Hippocampal formation (tissue), 2 donors: ENCODE results near the gene FCGBP.
"Not testable (repeated sequence)": the region's sequence is repeated elsewhere in the genome, so short reads cannot be mapped to it uniquely, and the experiment has no call there.

Experiments used
- DNase-seq, 2 donors: peaks; one replicate each; lab custom pipeline; 2025; lab: John Stamatoyannopoulos, UW

The FCGBP gene

GRCh38 chr19:39934584-39935363, at the start of gene FCGBP:
Gene FCGBP, minus strand, starts transcription at chr19:39934634.
- no peak for DNase-seq

- DNase-seq: no peak
Measured at GRCh38 chr19:39983695-39984300, 49.4 kb upstream of the FCGBP start.

DNA sequence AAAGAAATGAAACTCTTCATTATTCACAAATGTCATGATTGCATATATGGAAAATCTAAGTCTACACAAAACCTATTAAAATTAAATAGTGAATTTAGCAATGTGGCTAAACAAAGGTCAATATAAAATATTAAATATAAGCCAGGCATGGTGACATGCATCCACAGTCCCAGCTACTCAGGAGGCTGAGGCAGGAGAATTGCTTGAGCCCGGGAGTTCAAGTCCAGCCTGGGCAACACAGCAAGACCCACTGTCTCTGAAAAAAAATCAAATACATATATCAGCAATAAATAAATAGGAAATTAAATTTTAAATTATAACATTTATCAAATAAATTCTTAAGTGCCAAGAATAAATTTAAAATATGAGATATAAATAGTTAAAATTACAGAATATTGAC, 48.4 kb upstream of the FCGBP start:
- no peak for DNase-seq

DNA sequence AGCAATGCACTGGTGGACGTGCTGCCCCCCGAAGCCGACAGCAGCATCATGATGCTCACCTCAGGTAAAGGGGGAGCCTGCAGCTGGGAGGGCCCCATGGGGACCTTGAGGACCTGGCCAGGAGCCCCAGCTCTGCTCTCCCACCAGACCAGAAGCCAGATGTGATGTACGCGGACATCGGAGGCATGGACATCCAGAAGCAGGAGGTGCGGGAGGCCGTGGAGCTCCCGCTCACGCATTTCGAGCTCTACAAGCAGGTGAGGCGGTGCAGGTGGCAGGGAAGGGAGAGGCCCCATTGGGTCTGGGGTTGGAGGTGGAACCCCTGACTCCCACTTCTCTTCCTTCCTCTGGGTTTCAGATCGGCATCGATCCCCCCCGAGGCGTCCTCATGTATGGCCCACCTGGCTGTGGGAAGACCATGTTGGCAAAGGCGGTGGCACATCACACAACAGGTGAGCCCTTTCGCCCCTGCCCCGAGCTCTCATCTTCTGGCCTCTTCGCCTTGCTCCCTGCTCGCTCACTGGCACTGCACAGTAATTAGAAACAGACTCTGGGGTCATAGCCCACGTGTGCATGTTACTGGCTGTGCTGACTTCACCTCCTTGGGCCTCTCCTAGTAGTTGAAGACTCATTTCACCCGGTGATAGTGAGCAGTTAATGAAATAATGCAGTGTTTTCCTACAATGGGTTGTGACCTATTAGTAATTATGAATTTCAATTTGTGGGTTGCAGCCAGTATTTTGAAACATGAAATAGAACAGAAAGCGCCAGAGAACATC, 40.1 kb upstream of the FCGBP start:
- DNase-seq: no peak

DNA sequence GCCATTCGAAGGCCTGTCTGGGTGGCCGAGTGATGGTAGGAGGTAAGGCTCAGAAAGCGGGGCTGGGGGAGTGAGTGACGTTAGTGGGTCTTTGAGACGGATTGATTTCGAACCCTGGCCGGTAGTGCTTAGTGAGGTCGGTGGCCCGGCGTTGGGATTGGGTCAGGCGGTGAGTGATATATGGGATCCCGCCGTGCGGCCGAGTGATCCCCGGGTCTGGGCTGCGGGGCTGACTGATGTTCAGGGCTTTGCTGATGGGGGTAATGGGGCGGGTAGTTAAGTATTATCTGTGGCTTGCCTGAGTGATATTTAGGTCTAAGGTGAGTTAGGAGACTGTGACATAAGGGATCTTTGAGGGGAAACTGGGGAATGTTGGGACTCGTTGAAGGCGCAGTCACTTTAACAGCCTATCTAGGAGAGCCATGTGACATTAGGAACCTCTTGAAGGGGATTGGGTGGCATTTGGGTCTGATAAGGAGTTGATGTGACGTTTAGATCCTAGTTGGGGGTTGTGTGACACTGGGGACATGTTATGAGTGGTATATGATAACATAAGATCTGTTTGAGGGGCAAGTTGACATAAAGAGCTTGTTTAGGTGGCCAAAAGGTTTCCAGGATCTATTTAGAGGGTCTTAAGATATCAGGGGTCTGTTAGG, 37.1 kb upstream of the FCGBP start:
- no peak for DNase-seq

GRCh38 chr19:39970675-39971379, 36.4 kb upstream of the FCGBP start, which contains the start of gene PSMC4:
Gene PSMC4, plus strand, starts transcription at chr19:39971165. Its CDS starts 38 bp downstream, at chr19:39971203.
- peak; percentile 99 for DNase-seq

DNA sequence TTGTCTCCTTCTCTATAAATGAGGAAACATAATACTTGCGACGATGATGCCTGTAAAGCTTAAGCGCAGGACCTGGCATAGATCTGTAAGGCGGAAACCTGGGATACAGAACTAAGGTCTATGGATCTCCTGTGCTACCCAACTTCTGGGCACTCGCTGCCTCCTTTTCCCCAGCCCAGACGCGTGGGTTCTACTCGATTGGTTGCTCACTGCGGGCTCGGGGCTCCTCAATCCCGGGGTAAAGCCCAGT, 35.9 kb upstream of the FCGBP start:
- DNase-seq: peak in 1 of 2 donors; percentile 39

DNA sequence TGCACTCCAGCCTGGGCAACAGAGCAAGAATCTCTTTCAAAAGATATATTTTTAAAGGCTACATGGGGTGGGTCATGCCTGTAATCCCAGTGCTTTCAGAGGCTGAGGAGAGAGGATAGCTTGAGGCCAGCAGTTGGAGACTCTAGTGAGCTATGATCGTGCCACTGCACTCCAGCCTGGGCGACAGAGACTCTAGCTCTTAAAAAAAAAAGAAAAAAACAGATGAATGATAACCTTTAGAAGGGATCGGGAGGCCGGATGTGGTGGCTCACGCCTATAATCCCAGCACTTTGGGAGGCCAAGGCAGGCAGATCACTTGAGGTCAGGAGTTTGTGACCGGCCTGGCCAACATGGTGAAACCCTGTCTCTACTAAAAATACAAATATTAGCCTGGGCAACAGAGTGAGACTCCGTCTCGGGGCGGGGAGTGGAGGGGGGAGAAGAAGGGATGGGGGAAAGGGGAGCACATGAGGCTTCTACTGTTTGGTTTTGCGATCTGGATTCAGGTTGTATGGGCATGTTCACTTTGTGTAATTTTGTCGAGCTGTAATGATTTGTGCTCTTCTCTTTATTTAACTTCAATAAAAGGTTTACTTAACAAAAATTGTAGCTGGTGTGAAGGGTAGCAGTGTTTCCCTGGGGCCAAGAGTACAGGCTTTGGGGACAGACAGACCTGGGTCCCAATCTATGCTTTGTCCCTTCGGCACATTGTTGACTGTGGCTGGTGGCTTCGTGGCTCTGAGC, 35.4 kb upstream of the FCGBP start:
- DNase-seq: no peak

DNA sequence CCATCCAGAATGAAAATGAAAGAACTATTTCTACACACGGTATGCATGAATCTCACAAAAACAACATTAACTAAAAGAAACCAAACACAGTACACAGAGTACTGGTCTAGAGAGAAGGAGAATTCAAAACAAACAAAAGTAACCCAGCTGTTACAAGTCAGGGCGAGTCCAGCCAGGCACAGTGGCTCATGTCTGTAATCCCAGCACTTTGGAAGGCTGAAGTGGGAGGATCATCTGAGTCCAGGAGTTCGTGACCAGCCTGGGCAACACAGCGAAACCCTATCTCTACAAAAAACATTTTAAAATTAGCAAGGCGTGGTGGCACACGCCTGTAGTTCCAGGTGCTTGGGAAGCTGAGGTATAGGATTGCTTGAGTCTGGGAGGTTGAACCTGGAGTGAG, 34.8 kb upstream of the FCGBP start:
- no peak for DNase-seq

- DNase-seq: no peak
Measured at GRCh38 chr19:39968789-39969188, 34.4 kb upstream of the FCGBP start.

DNA sequence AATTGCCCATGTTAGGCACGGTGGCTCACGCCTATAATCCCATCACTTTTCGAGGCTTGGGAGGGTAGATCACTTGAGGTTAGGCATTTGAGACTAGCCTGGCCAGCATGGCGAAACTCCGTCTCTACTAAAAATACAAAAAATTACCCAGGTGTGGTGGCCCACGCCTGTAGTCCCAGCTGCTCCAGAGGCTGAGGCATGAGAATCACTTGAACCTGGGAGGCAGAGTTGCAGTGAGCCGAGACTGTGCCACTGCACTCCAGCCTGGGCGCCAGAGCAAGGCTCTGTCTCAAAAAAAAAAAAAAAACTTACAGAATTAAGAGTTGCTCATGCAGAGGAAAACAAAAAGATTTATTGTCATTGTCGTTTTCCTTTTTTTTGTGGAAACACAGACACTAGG, 33.1 kb upstream of the FCGBP start:
- DNase-seq: no peak

DNA sequence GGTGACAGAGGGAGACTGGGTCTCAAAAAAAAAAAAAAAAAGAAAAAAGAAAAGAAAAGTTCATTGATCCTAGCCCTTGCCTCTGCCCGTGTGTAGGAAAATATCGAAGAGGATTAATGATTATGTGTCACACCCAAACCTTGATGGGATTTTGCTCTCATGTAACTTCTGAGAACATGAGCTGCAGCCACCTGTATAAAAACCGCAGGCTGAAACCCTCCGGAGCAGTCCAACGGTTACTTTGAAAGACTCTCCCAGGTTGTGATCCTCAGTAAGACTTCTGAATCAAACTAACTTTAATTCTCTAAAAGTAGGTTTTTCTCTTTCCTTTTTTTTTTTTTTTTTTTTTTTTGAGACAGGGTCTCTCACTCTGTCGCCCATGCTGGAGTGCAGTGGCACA, 32.2 kb upstream of the FCGBP start:
- DNase-seq: no peak

DNA sequence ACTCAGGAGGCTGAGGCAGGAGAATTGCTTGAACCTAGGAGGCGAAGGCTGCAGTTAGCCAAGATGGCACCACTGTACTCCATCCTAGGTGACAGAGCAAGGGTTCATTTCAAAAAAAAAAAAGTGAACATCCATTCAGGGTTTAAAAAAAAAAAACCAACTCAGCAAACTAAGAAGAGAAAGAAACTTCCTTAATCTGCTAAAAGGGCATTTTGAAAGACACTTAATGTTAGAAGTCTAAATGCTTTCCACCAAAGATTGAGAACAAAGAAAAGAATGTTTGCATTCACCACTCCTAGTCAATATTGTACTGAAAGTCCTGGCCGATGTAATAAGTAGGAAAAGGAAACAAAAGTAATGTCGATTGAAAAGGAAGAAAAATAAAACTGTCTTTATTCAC, 29.5 kb upstream of the FCGBP start:
- no peak for DNase-seq

- DNase-seq: not testable (repeated sequence)
Measured at GRCh38 chr19:39959407-39959806, 25.0 kb upstream of the FCGBP start.

DNA sequence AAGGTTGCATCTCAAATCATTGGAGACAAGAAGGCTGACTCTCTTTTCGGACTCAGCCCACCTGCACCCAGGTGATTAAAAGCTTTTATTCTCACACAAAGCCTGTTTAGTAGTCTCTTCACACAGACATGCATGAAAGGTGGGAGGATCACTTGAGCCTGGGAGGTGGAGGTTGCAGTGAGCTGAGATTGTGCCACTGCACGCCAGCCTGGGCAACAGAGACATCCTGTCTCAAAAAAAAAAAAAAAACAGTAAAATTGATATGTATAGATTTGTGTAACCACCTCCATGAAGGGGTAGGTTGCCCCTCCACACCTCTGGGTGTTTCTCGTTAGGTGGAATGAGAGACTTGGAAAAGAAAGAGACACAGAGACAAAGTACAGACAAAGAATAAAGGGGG, 24.5 kb upstream of the FCGBP start:
- DNase-seq: not testable (repeated sequence)

GRCh38 chr19:39957886-39958285, 23.5 kb upstream of the FCGBP start:
- DNase-seq: not testable (repeated sequence)

DNA sequence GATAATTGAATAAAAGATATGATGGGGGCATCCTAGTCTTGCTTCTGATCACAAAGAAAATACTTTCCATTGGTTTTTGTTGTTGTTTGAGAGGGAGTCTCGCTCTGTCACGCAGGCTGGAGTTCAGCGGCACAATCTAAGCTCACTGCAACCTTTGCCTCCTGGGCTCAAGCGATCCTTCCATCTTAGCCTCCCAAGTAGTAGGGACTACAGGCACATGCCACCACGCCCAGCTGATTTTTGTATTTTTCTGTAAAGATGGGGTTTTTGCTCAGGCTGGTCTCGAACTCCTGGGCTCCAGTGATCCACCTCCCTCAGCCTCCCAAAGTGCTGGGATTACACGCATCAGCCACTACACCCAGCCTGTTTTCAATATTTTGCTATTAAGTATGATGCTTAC, 19.5 kb upstream of the FCGBP start:
- no peak for DNase-seq

DNA sequence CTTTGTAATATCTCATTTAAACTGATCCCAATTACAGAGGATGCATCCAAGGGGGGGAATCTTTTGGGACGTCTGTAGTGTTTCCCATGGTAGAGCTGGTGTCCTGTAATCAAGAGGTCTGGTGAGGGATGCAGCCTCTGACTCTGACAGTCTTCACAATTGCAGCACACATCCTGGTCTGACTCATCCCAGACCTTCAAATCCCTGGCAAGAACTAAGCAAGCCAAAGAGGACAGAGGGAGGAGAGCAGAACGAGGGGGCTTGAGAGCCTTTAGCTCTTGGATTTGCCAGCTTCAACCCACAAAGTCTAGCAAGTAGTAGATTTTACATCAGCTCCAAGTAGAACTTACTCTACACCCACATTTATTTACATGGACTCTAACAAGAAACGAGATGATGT, 17.3 kb upstream of the FCGBP start:
- no peak for DNase-seq

- DNase-seq: no peak
Measured at GRCh38 chr19:39951065-39951650, 16.7 kb upstream of the FCGBP start.

DNA sequence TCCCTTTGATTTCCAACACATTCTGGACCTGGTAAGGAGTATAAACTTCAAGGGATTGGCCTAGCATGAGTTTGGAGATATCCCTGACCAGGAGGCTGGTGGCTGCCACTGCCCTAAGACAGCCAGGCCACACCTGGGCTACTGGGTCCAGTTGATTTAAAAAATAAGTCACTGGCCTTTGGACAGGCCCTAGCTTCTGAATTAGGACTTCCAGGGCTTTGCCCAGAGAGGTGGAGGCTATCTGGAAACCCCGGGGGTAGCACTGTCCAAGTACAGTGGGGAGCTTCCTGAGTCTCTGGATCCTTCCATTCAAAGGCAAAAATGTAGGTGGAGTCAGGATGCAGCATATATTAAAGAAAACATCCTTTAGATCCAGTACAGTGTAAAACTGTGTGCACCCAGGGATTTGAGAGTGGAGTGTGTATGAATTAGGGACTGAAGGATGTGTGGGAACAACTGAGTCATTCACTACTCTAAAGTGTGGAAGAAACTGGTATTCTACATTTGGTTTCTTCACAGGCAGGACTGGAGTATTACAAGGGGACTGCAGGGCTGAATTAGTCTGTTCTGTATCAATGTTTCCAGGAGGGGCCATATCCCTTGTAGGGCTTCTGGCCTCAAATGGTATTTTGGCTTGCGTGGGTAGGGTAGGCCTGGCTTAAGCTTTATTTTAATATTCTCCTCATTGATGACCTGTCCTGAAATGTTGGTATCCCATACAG, 14.8 kb upstream of the FCGBP start:
- DNase-seq: no peak
